GM10266 (cell line): ENCODE measurements around the gene HBG2.

Experiments
- DNase-seq: peaks from one replicate; pipeline ENCODE4 v3.0.0; 2012; ENCODE audit errors: extremely low spot score
- TF ChIP-seq, protein P1 (sequence below): IDR thresholded peaks from 2 replicates; pipeline ENCODE4 v1.5.1; 2012; ENCODE audit warnings: mild to moderate bottlenecking, low read depth; ENCODE audit not compliant: control insufficient read depth, insufficient read depth; ENCODE audit errors: missing control alignments

The HBG2 gene

DNA sequence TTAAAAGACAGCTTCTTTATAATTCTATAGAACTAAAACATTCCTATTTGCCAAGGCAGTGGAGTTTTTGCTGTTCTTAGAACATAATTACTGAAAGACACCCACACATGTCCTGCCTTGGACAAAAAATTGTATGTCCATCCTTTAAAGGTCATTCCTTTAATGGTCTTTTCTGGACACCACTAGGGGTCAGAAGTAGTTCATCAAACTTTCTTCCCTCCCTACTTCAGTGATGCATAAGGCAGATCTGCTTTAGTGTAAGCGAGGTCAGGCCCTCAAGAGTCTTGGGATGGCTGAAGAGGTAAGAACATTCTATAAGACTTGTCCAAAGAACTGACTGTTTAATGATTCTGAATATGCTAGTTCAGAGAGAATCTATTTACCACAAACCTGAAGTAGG is 49.8 kb downstream of the HBG2 start:
- peak; percentile 30 for DNase-seq
- TF ChIP-seq, protein P1, sequence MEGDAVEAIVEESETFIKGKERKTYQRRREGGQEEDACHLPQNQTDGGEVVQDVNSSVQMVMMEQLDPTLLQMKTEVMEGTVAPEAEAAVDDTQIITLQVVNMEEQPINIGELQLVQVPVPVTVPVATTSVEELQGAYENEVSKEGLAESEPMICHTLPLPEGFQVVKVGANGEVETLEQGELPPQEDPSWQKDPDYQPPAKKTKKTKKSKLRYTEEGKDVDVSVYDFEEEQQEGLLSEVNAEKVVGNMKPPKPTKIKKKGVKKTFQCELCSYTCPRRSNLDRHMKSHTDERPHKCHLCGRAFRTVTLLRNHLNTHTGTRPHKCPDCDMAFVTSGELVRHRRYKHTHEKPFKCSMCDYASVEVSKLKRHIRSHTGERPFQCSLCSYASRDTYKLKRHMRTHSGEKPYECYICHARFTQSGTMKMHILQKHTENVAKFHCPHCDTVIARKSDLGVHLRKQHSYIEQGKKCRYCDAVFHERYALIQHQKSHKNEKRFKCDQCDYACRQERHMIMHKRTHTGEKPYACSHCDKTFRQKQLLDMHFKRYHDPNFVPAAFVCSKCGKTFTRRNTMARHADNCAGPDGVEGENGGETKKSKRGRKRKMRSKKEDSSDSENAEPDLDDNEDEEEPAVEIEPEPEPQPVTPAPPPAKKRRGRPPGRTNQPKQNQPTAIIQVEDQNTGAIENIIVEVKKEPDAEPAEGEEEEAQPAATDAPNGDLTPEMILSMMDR, result peak; percentile 49

DNA sequence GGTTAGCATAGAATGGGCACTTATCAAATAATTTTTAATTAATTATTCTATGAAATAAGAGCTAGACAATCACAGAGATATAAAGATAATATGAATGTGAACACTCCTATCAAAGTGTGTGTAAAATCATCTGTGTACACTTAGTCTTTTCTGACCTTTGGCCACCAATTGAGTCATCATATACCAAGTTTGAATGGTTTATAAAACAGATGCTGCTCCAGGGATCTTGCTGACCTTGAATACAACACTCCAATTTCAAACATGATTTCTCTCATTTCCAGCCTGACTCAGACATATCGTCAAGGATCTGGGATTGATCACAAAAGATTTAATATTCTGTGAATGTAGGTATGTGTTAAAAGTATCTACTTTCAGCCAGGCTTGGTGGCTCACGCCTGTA is 51.2 kb downstream of the HBG2 start:
- no peak for DNase-seq

More for the DNA sequence above, 51.2 kb downstream of the HBG2 start:
- TF ChIP-seq, protein P1, result no peak
